Measurements from ENCODE around the gene DERA. TPM values are rescaled to one million over a fixed set of nuclear protein-coding genes. Genes with fewer than 3 reads are reported as not detected.

Gene DERA
- total and polyA plus RNA-seq, 9 of the 15 experiments (the other 6 are each of a cell fraction or from before 2014, with no cell fraction given): 5.5 to 15.5 (median 7.8) TPM

- BruUV-seq (replicated peaks): no TSS peak
- Histone ChIP-seq H3K27ac (ENCODE audit: extremely low read depth, low read depth, low read length) (no peak overlapping the region), H3K4me1 (replicated peaks in 1 of 2; ENCODE audit: control insufficient read depth in 2 of 2, insufficient read depth in 2 of 2, low read length in 2 of 2) (no peaks in the 10 kb centered on the region), H2AFZ (ENCODE audit: low read depth, low read length) (no peak overlapping the region), H3K9me1 (ENCODE audit: control insufficient read depth, insufficient read depth, low read length) (no peaks in the 10 kb centered on the region), H3K4me3 (no peak overlapping the region), H3K36me3 (ENCODE audit: control insufficient read depth, insufficient read depth, low read length) (no peaks in the 10 kb centered on the region), H3K27me3 (ENCODE audit: control insufficient read depth in 2 of 2, insufficient read depth in 2 of 2, low read length in 2 of 2) (no peaks in the 10 kb centered on the region), H3K9ac (ENCODE audit: insufficient read depth in 1 of 2, low read depth in 2 of 2, low read length in 2 of 2) (no peak overlapping the region), H3K79me2 (ENCODE audit: control insufficient read depth, insufficient read depth, low read length) (no peaks in the 10 kb centered on the region), H3K9me3 (replicated peaks; ENCODE audit: control insufficient read depth, insufficient read depth, low read depth, low read length) (no peaks in the 10 kb centered on the region), H3K4me2 (ENCODE audit: insufficient read depth, low read length) (no peak overlapping the region), H4K20me1 (replicated peaks; ENCODE audit: control insufficient read depth, insufficient read depth, low read length) (no peaks in the 10 kb centered on the region)
- in situ Hi-C loops (cut with MboI) (no loop called here), intact Hi-C loops (cut with micrococcal nuclease) (no loop called here)
- DNase-seq (ENCODE audit: extremely low read depth in 1 of 4, low spot score in 3 of 4) (no peak), FAIRE-seq (no peak), ATAC-seq (no peak)
- POLR2A ChIA-PET: no interaction called here
- WGBS (ENCODE audit: insufficient coverage, low coverage, missing lambda C conversion rate): 10% methylated on average over 2 of the region's 4 CpGs
- CTCF ChIA-PET (ENCODE audit: low intra/inter-chr PET ratio): no interaction called here
- TF ChIP-seq, protein P1, sequence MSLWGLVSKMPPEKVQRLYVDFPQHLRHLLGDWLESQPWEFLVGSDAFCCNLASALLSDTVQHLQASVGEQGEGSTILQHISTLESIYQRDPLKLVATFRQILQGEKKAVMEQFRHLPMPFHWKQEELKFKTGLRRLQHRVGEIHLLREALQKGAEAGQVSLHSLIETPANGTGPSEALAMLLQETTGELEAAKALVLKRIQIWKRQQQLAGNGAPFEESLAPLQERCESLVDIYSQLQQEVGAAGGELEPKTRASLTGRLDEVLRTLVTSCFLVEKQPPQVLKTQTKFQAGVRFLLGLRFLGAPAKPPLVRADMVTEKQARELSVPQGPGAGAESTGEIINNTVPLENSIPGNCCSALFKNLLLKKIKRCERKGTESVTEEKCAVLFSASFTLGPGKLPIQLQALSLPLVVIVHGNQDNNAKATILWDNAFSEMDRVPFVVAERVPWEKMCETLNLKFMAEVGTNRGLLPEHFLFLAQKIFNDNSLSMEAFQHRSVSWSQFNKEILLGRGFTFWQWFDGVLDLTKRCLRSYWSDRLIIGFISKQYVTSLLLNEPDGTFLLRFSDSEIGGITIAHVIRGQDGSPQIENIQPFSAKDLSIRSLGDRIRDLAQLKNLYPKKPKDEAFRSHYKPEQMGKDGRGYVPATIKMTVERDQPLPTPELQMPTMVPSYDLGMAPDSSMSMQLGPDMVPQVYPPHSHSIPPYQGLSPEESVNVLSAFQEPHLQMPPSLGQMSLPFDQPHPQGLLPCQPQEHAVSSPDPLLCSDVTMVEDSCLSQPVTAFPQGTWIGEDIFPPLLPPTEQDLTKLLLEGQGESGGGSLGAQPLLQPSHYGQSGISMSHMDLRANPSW (CRISPR knock-in tag; IDR thresholded peaks at IDR 0.05): no peak
These were observed 84.7 kb downstream of the DERA start for GRCh38 chr12:15995801-15996200.

DNA sequence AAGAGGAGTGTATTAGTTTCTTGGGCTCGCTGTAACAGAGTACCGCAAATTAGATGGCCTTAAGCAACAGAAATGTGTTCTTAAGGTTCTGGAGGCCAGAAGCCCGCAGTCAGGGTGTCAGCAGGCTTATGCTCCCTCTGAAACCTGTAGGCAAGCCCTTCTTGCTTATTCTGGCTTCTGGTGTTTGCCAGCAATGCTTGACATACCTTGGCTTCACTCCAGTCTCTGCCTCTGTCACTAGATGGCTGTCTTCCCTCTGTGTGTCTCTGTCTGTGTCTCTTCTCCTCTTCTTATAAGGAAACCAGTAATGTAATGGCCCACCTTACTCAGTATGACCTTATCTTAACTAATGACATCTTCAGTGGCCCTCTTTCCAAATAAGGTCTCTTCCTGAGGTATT, 85.1 kb downstream of the DERA start:
- 0% methylated on average over 1 of the region's 3 CpGs for WGBS (ENCODE audit: insufficient coverage, low coverage, missing lambda C conversion rate)
- Histone ChIP-seq H3K36me3 (ENCODE audit: control insufficient read depth, insufficient read depth, low read length) (no peaks in the 10 kb centered on the region), H3K9ac (ENCODE audit: insufficient read depth in 1 of 2, low read depth in 2 of 2, low read length in 2 of 2) (no peak overlapping the region), H3K4me3 (no peak overlapping the region), H2AFZ (ENCODE audit: low read depth, low read length) (no peak overlapping the region), H3K9me3 (replicated peaks; ENCODE audit: control insufficient read depth, insufficient read depth, low read depth, low read length) (no peaks in the 10 kb centered on the region), H3K27ac (ENCODE audit: extremely low read depth, low read depth, low read length) (no peak overlapping the region), H3K4me1 (replicated peaks in 1 of 2; ENCODE audit: control insufficient read depth in 2 of 2, insufficient read depth in 2 of 2, low read length in 2 of 2) (no peaks in the 10 kb centered on the region), H3K27me3 (ENCODE audit: control insufficient read depth in 2 of 2, insufficient read depth in 2 of 2, low read length in 2 of 2) (no peaks in the 10 kb centered on the region), H3K79me2 (ENCODE audit: control insufficient read depth, insufficient read depth, low read length) (no peaks in the 10 kb centered on the region), H3K9me1 (ENCODE audit: control insufficient read depth, insufficient read depth, low read length) (no peaks in the 10 kb centered on the region), H3K4me2 (ENCODE audit: insufficient read depth, low read length) (no peak overlapping the region), H4K20me1 (replicated peaks; ENCODE audit: control insufficient read depth, insufficient read depth, low read length) (no peaks in the 10 kb centered on the region)
- in situ Hi-C loops (cut with MboI) (no loop called here), intact Hi-C loops (cut with micrococcal nuclease) (no loop called here)
- no TSS peak for BruUV-seq (replicated peaks)
- peak; percentile 60 for ATAC-seq
- POLR2A ChIA-PET: no interaction called here
- CTCF ChIA-PET (ENCODE audit: low intra/inter-chr PET ratio): no interaction called here
- FAIRE-seq: no peak
- peak in 1 of 4 experiments; percentile 38 for DNase-seq (ENCODE audit: extremely low read depth in 1 of 4, low spot score in 3 of 4)
- no peak for TF ChIP-seq ZBTB2 (IDR thresholded peaks at IDR 0.05)
- peak; percentile 16 to 66; a peak in 3 of 4 replicates for TF ChIP-seq RAD21 (CRISPR knock-in tag; conservative IDR thresholded peaks at IDR 0.05 in 1 of 2, IDR thresholded peaks at IDR 0.05 in 1 of 2)
- TF ChIP-seq NFIC (IDR thresholded peaks at IDR 0.05): peak; percentile 26
- no peak for TF ChIP-seq MAFK (IDR thresholded peaks at IDR 0.05; ENCODE audit: low read length)
- TF ChIP-seq, protein P2, sequence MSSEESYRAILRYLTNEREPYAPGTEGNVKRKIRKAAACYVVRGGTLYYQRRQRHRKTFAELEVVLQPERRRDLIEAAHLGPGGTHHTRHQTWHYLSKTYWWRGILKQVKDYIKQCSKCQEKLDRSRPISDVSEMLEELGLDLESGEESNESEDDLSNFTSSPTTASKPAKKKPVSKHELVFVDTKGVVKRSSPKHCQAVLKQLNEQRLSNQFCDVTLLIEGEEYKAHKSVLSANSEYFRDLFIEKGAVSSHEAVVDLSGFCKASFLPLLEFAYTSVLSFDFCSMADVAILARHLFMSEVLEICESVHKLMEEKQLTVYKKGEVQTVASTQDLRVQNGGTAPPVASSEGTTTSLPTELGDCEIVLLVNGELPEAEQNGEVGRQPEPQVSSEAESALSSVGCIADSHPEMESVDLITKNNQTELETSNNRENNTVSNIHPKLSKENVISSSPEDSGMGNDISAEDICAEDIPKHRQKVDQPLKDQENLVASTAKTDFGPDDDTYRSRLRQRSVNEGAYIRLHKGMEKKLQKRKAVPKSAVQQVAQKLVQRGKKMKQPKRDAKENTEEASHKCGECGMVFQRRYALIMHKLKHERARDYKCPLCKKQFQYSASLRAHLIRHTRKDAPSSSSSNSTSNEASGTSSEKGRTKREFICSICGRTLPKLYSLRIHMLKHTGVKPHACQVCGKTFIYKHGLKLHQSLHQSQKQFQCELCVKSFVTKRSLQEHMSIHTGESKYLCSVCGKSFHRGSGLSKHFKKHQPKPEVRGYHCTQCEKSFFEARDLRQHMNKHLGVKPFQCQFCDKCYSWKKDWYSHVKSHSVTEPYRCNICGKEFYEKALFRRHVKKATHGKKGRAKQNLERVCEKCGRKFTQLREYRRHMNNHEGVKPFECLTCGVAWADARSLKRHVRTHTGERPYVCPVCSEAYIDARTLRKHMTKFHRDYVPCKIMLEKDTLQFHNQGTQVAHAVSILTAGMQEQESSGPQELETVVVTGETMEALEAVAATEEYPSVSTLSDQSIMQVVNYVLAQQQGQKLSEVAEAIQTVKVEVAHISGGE (CRISPR knock-in tag; IDR thresholded peaks at IDR 0.05): no peak
- TF ChIP-seq TAF7 (tag; IDR thresholded peaks at IDR 0.05): no peak
- TF ChIP-seq PURB (CRISPR knock-in tag; IDR thresholded peaks at IDR 0.05; ENCODE audit: low read depth): no peak

Data from K562 (cell line).